HEK293 (cell line): ENCODE results near the gene RALA.

Experiments used
- KLF7 ChIP-seq: fragments of 450-650 bp; formaldehyde crosslinking; IDR thresholded peaks from 2 replicates; pipeline ENCODE4 v1.5.1; 2016; ENCODE audit warnings: missing biosample characterization, missing genetic modification characterization, borderline replicate concordance
- ZBTB48 ChIP-seq: fragments of 450-650 bp; formaldehyde crosslinking; IDR thresholded peaks from 2 replicates; pipeline ENCODE4 v1.5.1; 2016; ENCODE audit warnings: missing biosample characterization, missing genetic modification characterization
- ZFP41 ChIP-seq: fragments of 450-650 bp; formaldehyde crosslinking; IDR thresholded peaks from 2 replicates; pipeline ENCODE4 v1.5.1; 2016; ENCODE audit warnings: missing biosample characterization, missing genetic modification characterization, borderline replicate concordance
- ZNF112 ChIP-seq: fragments of 450-650 bp; formaldehyde crosslinking; IDR thresholded peaks from 2 replicates; pipeline ENCODE4 v1.5.0; 2017; ENCODE audit warnings: missing biosample characterization, missing genetic modification characterization
- ZNF24 ChIP-seq: fragments of 450-650 bp; formaldehyde crosslinking; IDR thresholded peaks from 2 replicates; pipeline ENCODE4 v1.5.1; 2016; ENCODE audit warnings: missing biosample characterization, missing genetic modification characterization
- ZNF549 ChIP-seq: fragments of 450-650 bp; IDR thresholded peaks from 2 replicates; pipeline ENCODE4 v1.5.1; 2018; ENCODE audit warnings: missing biosample characterization, missing genetic modification characterization, mild to moderate bottlenecking, inconsistent platforms, moderate library complexity
- ZNF660 ChIP-seq: fragments of 450-650 bp; IDR thresholded peaks from 2 replicates; pipeline ENCODE4 v1.5.1; 2018; ENCODE audit warnings: missing biosample characterization, mild to moderate bottlenecking, missing genetic modification characterization
- ZNF776 ChIP-seq: fragments of 450-650 bp; formaldehyde crosslinking; IDR thresholded peaks from 2 replicates; pipeline ENCODE4 v1.5.0; 2017; ENCODE audit warnings: missing biosample characterization, missing genetic modification characterization, borderline replicate concordance
- ZNF777 ChIP-seq: fragments of 450-650 bp; formaldehyde crosslinking; IDR thresholded peaks from 2 replicates; pipeline ENCODE4 v1.5.1; 2017; ENCODE audit warnings: missing biosample characterization, missing genetic modification characterization, borderline replicate concordance
- ZSCAN16 ChIP-seq: fragments of 450-650 bp; formaldehyde crosslinking; IDR thresholded peaks from 2 replicates; pipeline ENCODE4 v1.5.1; 2016; ENCODE audit warnings: missing biosample characterization, missing genetic modification characterization
- TF ChIP-seq, protein P1 (sequence below): fragments of 450-650 bp; formaldehyde crosslinking; IDR thresholded peaks from 2 replicates; pipeline ENCODE4 v1.5.1; 2016; ENCODE audit warnings: missing biosample characterization, missing genetic modification characterization
- TF ChIP-seq, protein P2 (sequence below): fragments of 450-650 bp; formaldehyde crosslinking; IDR thresholded peaks from 2 replicates; pipeline ENCODE4 v1.5.1; 2016; ENCODE audit warnings: missing biosample characterization, missing genetic modification characterization

DNA sequence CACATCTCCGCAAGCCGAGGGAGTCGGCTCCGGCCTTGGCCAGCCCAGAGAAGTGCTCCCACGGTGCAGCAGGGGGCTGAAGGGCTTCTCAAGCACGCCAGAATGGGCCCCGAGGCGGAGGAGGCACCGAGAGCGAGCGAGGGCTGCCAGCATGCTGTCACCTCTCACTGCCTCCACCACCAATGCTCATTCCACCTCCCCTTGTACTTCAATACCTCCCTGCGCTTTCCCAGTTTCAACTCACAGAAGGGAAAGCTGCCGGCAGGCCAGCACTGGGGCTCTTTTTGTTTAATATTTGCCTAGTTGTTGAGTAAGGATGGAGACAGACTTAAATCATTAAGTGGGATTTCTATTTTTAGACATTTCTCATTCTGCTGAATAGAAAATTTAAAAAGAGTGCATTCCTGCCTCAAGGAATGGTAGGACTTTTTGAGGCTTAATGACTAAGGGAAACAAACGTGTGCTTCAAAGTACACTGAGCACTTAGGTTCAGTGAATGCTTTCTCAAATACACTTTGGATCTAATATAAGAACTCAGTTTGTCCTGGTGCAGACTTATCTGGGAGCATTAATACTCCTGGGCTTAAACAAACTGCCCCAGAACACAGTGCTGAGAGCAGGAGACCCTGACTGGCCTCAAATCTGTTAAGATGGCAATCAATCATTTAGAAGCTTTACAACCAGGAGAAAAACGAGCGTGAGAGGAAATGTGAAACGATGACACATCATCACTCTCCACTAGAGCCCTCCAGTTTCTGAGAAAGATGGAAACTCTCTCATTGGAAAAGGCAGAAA, 131.2 kb downstream of the RALA start:
- no peak for TF ChIP-seq ZNF24 (tag by site-specific recombination)
- no peak for TF ChIP-seq ZNF777 (tag by site-specific recombination)
- TF ChIP-seq, protein P1, sequence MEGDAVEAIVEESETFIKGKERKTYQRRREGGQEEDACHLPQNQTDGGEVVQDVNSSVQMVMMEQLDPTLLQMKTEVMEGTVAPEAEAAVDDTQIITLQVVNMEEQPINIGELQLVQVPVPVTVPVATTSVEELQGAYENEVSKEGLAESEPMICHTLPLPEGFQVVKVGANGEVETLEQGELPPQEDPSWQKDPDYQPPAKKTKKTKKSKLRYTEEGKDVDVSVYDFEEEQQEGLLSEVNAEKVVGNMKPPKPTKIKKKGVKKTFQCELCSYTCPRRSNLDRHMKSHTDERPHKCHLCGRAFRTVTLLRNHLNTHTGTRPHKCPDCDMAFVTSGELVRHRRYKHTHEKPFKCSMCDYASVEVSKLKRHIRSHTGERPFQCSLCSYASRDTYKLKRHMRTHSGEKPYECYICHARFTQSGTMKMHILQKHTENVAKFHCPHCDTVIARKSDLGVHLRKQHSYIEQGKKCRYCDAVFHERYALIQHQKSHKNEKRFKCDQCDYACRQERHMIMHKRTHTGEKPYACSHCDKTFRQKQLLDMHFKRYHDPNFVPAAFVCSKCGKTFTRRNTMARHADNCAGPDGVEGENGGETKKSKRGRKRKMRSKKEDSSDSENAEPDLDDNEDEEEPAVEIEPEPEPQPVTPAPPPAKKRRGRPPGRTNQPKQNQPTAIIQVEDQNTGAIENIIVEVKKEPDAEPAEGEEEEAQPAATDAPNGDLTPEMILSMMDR (tag by site-specific recombination), result no peak
- TF ChIP-seq ZBTB48, result no peak
- TF ChIP-seq KLF7 (tag by site-specific recombination), result no peak
- no peak for TF ChIP-seq ZSCAN16 (tag by site-specific recombination)
- TF ChIP-seq ZNF660 (tag by site-specific recombination), result peak; percentile 96
- TF ChIP-seq, protein P2, sequence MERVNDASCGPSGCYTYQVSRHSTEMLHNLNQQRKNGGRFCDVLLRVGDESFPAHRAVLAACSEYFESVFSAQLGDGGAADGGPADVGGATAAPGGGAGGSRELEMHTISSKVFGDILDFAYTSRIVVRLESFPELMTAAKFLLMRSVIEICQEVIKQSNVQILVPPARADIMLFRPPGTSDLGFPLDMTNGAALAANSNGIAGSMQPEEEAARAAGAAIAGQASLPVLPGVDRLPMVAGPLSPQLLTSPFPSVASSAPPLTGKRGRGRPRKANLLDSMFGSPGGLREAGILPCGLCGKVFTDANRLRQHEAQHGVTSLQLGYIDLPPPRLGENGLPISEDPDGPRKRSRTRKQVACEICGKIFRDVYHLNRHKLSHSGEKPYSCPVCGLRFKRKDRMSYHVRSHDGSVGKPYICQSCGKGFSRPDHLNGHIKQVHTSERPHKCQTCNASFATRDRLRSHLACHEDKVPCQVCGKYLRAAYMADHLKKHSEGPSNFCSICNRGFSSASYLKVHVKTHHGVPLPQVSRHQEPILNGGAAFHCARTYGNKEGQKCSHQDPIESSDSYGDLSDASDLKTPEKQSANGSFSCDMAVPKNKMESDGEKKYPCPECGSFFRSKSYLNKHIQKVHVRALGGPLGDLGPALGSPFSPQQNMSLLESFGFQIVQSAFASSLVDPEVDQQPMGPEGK (tag by site-specific recombination), result no peak
- no peak for TF ChIP-seq ZNF776 (tag by site-specific recombination)
- no peak for TF ChIP-seq ZNF549 (tag by site-specific recombination)
- TF ChIP-seq ZNF112 (tag by site-specific recombination), result no peak
- TF ChIP-seq ZFP41 (tag by site-specific recombination), result no peak
